GM18508 (cell line): Measurements from ENCODE around the gene FBLN2.

ENCODE experiments used
- ATAC-seq: cut with Tn5 transposase; IDR thresholded peaks from one replicate; pipeline ENCODE4 v1.9.1; 2021; ENCODE audit warnings: moderate number of reproducible peaks; ENCODE audit not compliant: insufficient read depth, unreplicated experiment

The FBLN2 gene

GRCh38 chr3:13529196-13530112 lies 19.5 kb upstream of the FBLN2 start:
- ATAC-seq = no peak

DNA sequence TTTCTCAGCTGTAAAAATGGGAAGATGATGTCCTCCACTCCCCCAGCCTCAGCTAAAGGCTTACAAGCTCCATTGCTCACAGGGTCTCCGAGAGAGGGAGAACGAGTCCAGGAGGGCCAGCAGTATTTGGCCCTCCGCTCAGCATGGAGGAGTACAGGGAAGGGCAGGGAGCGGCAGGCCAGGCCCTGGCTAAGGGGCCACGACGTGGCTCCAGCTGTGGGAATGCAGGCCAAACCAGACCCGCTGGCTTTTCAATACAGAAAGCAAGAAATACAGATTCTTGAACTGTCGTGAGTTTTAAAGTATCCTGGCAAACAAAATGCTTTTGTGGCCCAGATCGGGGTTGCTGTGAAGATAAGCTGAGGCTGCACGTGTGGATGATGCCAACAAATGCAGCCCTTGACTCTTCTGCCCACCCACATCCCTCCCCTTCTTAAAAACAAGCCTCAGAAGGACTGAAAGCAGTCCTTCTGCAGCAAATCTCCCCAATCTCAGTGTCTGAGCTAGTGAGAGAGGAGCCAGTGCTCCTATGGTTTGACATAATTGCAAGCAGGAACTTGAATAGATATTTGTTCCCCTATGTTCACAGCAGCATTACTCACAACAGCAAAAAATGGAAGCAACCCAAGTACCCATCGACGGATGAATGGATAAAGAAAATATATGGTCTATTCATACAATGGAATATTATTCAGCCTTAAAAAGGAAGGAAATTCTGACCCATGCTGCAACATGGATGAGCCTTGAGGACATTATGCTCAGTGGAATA lies 18.5 kb upstream of the FBLN2 start:
- no peak for ATAC-seq

DNA sequence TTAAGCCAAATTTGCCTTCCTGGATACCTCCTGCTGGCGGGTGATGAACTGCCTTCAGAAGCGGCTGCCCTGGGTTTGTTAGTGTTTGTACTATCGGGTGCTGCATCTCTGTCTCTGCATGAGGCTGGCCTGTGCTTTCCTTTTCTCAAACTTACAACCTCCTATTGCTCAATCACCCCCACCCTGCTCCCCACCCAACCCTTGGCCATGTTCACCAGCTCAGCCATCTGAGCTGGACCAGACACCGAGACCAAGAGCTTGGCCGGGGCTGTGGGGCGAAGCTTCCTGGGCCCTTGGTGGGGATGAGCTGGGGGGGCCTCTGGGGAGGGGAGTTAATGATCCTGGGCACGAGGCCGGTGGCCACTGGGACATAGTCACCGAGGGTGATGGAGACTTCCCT lies 16.8 kb upstream of the FBLN2 start:
- ATAC-seq = no peak

DNA sequence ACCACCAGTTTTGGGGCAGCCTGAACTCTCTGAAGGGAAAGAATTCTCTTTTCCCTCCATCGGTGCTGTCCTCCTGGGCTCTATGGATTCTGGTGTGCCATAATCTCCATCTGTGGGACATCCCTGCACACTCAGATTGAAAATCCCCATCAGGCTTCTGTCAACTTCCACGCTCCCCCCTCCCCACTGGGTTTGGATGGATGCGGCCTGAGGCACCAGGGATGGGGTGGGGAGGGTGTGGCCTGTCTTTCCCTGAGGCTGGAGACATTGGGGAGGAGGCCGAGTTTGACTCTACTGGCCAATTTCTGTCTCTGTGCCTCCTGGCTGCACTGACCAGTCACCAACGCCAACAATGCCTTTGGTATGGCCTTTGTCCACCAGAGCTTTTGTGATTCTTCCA lies 16.3 kb upstream of the FBLN2 start:
- ATAC-seq = no peak

GRCh38 chr3:13533885-13534301 lies 15.0 kb upstream of the FBLN2 start:
- ATAC-seq = no peak

DNA sequence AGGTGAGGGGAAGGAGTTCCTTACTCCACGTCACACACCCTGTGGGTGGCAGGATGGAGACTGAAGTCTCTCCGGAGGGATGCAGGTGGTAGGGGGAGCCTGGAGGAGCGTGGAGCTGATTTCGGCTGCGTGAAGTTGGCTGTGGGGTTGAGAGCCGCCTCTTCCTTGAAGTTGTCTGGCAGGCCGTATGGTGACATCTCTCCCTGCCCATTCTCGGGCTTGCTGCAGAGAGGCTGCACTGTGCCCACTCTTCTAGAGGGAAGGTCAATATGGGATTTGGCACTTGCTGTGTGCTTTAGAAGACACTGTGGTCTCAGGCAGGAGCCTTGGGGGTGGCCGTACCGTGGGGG lies 13.4 kb upstream of the FBLN2 start:
- ATAC-seq = no peak

GRCh38 chr3:13535905-13536304 lies 13.0 kb upstream of the FBLN2 start:
- ATAC-seq = no peak

GRCh38 chr3:13536432-13536831 lies 12.5 kb upstream of the FBLN2 start:
- no peak for ATAC-seq

- ATAC-seq = no peak
These were observed 12.1 kb upstream of the FBLN2 start for GRCh38 chr3:13536832-13537231.

DNA sequence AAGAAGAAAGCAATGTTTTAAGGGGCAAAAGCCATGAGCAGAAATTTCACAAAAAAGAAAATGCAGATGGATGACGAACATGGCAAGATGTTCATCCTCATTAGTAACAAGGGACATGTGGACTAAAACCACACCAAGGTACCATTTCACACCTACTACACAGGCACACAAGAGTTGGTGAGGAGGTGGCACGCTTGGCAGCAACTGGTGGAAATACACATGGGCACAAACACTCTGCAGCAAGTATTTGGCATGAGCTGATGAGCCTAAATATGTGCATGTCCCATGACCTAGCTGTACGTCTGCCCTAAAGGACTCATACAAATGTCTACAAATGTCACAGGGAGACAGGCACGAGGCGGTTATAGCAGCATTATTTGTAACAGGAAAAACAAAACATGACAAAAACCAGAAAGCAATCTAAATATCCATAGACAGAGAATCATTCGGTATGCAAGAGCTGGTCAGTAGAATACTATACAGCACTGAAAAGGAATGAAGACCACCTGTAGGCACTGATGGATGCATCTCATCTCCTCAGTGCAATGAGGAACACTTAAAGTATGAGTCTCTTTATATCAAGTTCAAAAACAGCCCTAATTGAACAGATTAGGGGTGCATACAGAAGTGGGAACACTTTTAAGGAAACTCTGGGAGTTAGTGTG lies 11.5 kb upstream of the FBLN2 start:
- ATAC-seq = no peak

GRCh38 chr3:13537909-13538296 lies 11.0 kb upstream of the FBLN2 start:
- ATAC-seq = no peak

DNA sequence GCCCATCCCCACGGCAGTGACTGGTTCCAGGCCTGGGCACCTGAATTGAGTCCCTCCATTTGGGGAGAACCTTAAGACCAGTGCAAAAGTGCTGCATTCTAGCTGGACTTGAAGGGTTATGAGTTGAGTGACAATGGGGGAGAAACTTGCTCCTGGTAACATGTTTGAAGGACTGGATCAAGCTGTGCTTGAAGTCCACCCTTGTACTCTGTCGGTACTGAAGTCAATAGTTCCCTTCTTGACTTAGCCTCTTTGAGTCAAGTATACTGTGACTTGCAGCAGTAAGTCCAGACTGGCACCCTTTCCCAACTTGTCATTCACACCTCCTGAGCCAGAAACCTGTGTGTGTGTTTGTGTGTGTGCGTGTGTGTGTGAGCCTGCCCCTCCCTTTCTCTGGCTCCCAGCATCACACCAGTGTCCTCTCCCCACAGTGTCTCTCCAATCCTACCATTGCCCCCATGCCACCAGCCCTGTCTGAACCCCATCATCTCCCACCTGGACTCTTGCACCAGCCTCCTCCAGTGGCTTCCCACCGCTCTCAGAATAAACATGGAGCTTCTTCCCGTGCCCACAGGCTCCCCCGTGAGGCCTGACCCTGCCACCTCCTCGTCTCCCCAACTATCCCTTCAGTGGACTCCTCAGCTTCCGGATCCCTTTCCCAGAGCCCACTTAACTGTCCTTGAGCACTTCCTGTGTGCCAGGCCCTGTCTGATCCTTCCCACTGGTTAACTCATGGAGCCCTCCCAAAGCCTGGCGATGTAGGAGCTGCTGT lies 10.2 kb upstream of the FBLN2 start:
- no peak for ATAC-seq

DNA sequence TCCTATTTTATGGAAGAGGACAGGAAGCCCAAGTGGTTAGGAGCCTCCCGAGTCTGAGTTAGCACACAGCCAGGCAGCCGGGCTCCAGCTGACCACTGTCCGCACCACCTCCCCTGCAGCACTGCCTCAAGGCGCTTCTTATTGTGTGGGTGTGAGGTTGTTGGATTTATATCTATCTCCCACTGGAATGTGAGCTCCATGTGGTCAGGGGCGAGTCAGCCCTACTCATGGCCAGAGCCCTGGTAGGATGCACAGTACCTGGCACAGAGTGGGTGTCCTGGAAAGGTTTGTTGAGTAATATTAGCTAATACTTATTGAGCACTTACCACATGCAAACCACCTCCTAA lies 9.7 kb upstream of the FBLN2 start:
- ATAC-seq = no peak

- no peak for ATAC-seq
These were observed 9.3 kb upstream of the FBLN2 start for GRCh38 chr3:13539671-13540070.

DNA sequence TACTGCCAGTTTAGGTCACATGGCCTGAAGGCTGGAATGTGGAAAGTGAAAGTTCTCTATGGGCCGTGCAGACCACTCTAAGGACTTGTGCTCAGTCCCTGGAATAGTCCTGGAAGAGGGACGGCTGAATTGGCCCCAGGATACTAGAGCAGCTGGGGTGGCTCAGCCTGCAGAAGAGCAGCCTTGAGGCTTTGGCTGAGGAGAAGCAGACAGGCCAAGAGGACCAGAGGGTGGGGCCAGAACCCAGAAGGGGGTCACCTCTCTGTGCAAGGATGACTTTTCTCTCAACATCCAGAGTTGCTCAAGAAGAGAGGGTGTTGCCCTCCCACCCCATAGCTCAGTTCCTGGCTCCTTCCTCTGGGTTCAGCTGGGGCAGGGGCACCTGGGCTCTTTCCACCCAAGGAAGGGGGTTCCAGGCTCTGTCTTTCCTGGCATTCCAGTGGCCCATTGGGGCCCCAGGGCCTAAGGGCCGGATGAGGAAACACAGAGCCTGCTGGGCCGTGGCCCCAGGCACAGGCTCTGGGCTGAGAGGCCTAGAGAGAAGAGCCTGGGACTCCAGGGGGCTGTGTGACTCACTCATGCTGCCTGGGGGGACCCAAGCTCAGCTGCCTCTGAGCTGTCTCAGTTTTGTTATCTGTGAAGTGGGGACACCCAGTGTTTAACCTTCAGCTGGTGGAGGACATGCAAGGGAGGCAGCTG lies 8.5 kb upstream of the FBLN2 start:
- ATAC-seq = no peak

DNA sequence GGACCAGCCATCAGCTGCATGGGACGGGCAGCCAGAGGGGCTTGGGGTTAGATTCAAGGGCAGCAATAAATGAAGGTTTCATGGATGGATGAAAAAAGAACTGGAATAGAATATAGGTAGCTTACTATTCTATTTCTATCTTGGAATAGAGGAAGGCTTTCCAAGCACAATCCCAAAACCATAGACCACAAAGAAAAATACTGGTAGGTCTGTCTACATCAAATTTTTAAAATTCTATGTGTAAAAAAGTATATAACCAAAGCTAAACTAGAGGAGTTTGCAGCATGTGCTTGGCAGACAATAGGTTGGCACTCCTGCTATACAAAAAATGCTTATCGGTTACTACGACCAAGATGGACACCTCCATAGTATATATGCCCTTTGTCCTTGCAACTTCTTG lies 7.2 kb upstream of the FBLN2 start:
- no peak for ATAC-seq

- no peak for ATAC-seq
These were observed 6.8 kb upstream of the FBLN2 start for GRCh38 chr3:13542142-13542541.

- no peak for ATAC-seq
These were observed 5.7 kb upstream of the FBLN2 start for GRCh38 chr3:13543253-13543652.

- ATAC-seq = no peak
These were observed 4.6 kb upstream of the FBLN2 start for GRCh38 chr3:13544293-13544831.
